GM13977 (cell line): Measurements from ENCODE around the gene CRTC3.

Experiments
- DNase-seq: peaks from one replicate; pipeline ENCODE4 v3.0.0; 2012; ENCODE audit warnings: low spot score
- CTCF ChIP-seq: IDR thresholded peaks from 2 replicates; pipeline ENCODE4 v1.5.1; 2012; ENCODE audit warnings: mild to moderate bottlenecking, control low read depth; ENCODE audit not compliant: insufficient read depth; ENCODE audit errors: extremely low read depth, missing control alignments
- in situ Hi-C: fragments of 300-500 bp; cut with MboI; formaldehyde crosslinking; loops from one replicate; pipeline ENCODE4 v1.12.0; 2022; ENCODE audit warnings: low sequenced_read_pairs, low pct_unique_long_range_greater_than_20kb, mixed read lengths, inconsistent platforms; ENCODE audit not compliant: unreplicated experiment

Gene CRTC3

GRCh38 chr15:90489514-90489913 is 40.2 kb upstream of the CRTC3 start:
- DNase-seq, result no peak
- in situ Hi-C loops, result no loop called here
- no peak for TF ChIP-seq CTCF

GRCh38 chr15:90489944-90490343 is 39.8 kb upstream of the CRTC3 start:
- TF ChIP-seq CTCF, result no peak
- no peak for DNase-seq
- in situ Hi-C loops, result no loop called here

GRCh38 chr15:90493647-90494046 is 36.1 kb upstream of the CRTC3 start:
- TF ChIP-seq CTCF, result no peak
- no peak for DNase-seq
- in situ Hi-C loops, result no loop called here

GRCh38 chr15:90495067-90495466 is 34.7 kb upstream of the CRTC3 start:
- in situ Hi-C loops, result no loop called here
- no peak for TF ChIP-seq CTCF
- no peak for DNase-seq

GRCh38 chr15:90496791-90497190 is 32.9 kb upstream of the CRTC3 start:
- in situ Hi-C loops, result no loop called here
- no peak for DNase-seq
- TF ChIP-seq CTCF, result no peak

GRCh38 chr15:90497376-90497775 is 32.3 kb upstream of the CRTC3 start:
- in situ Hi-C loops, result no loop called here
- DNase-seq, result no peak
- TF ChIP-seq CTCF, result no peak

GRCh38 chr15:90497912-90498311 is 31.8 kb upstream of the CRTC3 start:
- DNase-seq, result no peak
- TF ChIP-seq CTCF, result no peak
- in situ Hi-C loops, result no loop called here
